HCT116 (cell line): ENCODE measurements around the gene MSRB3. TPM values are rescaled to one million over a fixed set of nuclear protein-coding genes. Genes with fewer than 3 reads are reported as not detected.

ENCODE experiments used
- ATAC-seq: fragments of 200-7000 bp; cut with Tn5 transposase; 2 replicates; pipeline ENCODE4 v1.9.1; 2020; ENCODE audit warnings: mild to moderate bottlenecking, moderate library complexity
- BruUV-seq: library from RNA; stranded (reverse); fragments of 400-500 nt; replicated peaks from 2 replicates; lab custom pipeline; 2021; lab: Mats Ljungman, UMichigan
- CTCF ChIA-PET: fragments of 300-600 bp; sonication (Branson Sonifier 250); formaldehyde crosslinking; loops from one replicate; lab custom pipeline; 2021; ENCODE audit warnings: antibody characterized with exemption; lab: Charles Lee
- POLR2A ChIA-PET: fragments of 300-600, 350-600 bp; sonication (Branson Sonifier 250); formaldehyde crosslinking; loops from one replicate; lab custom pipeline; 2021; ENCODE audit warnings: antibody characterized with exemption; lab: Charles Lee
- RAD21 ChIA-PET, 2 experiments: fragments of 300-600 bp; sonication (Branson Sonifier 250); formaldehyde crosslinking; loops; one replicate each; lab custom pipeline; 2023; ENCODE audit warnings: low total read pairs in 2 of 2; ENCODE audit not compliant: uncharacterized antibody in 2 of 2, unreplicated experiment in 2 of 2, low non-redundant PET in 1 of 2; lab: Charles Lee
- DNase-seq: peaks from one replicate; pipeline ENCODE4 v3.0.0-alpha.2; 2010; ENCODE audit warnings: low read depth, low spot score
- H2AFZ ChIP-seq: fragments of 200-600 bp; shearing (Covaris generic), sonication (generic); 2 replicates; pipeline ENCODE4 v1.6.1; 2017; ENCODE audit warnings: low read depth, mixed run types, mixed read lengths, antibody characterized with exemption, low read length; ENCODE audit not compliant: poor library complexity, severe bottlenecking
- H3K27ac ChIP-seq: 2 replicates; pipeline ENCODE4 v1.5.1; 2012; ENCODE audit warnings: low read depth, low read length
- H3K27me3 ChIP-seq: fragments of 200-600 bp; sonication (generic); 2 replicates; pipeline ENCODE4 v1.6.1; 2016; ENCODE audit warnings: mixed run types, low read length, mixed read lengths; ENCODE audit not compliant: insufficient read depth
- H3K36me3 ChIP-seq, 2 experiments: fragments of 200-500 bp in 1 of 2; fragments of 200-600 bp in 1 of 2; sonication (Bioruptor generic) in 1 of 2; sonication (generic) in 1 of 2; 2 replicates each; pipeline versions ENCODE4 v1.5.1 to v1.6.1; 2014 to 2016; ENCODE audit warnings: low read length in 2 of 2, inconsistent platforms in 1 of 2, mixed read lengths in 1 of 2, mixed run types in 1 of 2; ENCODE audit not compliant: insufficient read depth in 2 of 2, control insufficient read depth in 1 of 2
- H3K4me1 ChIP-seq, 2 experiments: fragments of 200-600 bp in 1 of 2; sonication (generic) in 1 of 2; 2 replicates each; pipeline versions ENCODE4 v1.5.1 to v1.6.1; 2012 to 2017; ENCODE audit warnings: low read length in 2 of 2, inconsistent platforms in 1 of 2, mild to moderate bottlenecking in 1 of 2, mixed read lengths in 1 of 2, mixed run types in 1 of 2, moderate library complexity in 1 of 2; ENCODE audit not compliant: insufficient read depth in 2 of 2, control insufficient read depth in 1 of 2
- H3K4me2 ChIP-seq: fragments of 200-600 bp; sonication (generic); 2 replicates; pipeline ENCODE4 v1.6.1; 2017; ENCODE audit warnings: mixed run types, low read length, mixed read lengths
- H3K4me3 ChIP-seq, 2 experiments: fragments of 200-600 bp in 1 of 2; sonication (generic) in 1 of 2; replicated peaks in 1 of 2; 2 replicates each; pipeline ENCODE4 v1.5.1; 2011 to 2016; ENCODE audit warnings: low read length in 2 of 2, control low read depth in 1 of 2, low read depth in 1 of 2, mild to moderate bottlenecking in 1 of 2, mixed read lengths in 1 of 2, mixed run types in 1 of 2
- H3K79me2 ChIP-seq: fragments of 200-600 bp; sonication (generic); 2 replicates; pipeline ENCODE4 v1.6.1; 2017; ENCODE audit warnings: mild to moderate bottlenecking, mixed run types, low read length, moderate library complexity, mixed read lengths; ENCODE audit not compliant: insufficient read depth
- H3K9ac ChIP-seq: fragments of 200-600 bp; sonication (generic); 2 replicates; pipeline ENCODE4 v1.6.1; 2016; ENCODE audit warnings: low read length, mixed read lengths
- H3K9me2 ChIP-seq: fragments of 200-600 bp; sonication (generic), shearing (Covaris generic); 2 replicates; pipeline ENCODE4 v1.6.1; 2017; ENCODE audit warnings: mixed run types, mild to moderate bottlenecking, moderate library complexity; ENCODE audit not compliant: insufficient read depth
- H3K9me3 ChIP-seq, 2 experiments: fragments of 200-500 bp in 1 of 2; fragments of 200-600 bp in 1 of 2; sonication (Bioruptor generic) in 1 of 2; sonication (generic) in 1 of 2; 2 replicates each; pipeline ENCODE4 v1.6.1; 2014 to 2017; ENCODE audit warnings: low read length in 2 of 2, mixed read lengths in 2 of 2, inconsistent platforms in 1 of 2, low read depth in 1 of 2, mild to moderate bottlenecking in 1 of 2, mixed run types in 1 of 2, moderate library complexity in 1 of 2; ENCODE audit not compliant: control insufficient read depth in 1 of 2, insufficient read depth in 1 of 2
- H4K20me1 ChIP-seq: fragments of 200-600 bp; sonication (generic), shearing (Covaris generic); 2 replicates; pipeline ENCODE4 v1.6.1; 2017; ENCODE audit warnings: mixed run types, mild to moderate bottlenecking, moderate library complexity; ENCODE audit not compliant: insufficient read depth
- CBX3 ChIP-seq: IDR thresholded peaks from 2 replicates; pipeline ENCODE4 v1.6.1; 2012; ENCODE audit warnings: low read depth
- EGR1 ChIP-seq: IDR thresholded peaks from 2 replicates; pipeline ENCODE4 v1.6.1; 2012; ENCODE audit warnings: low read depth
- ELF1 ChIP-seq: IDR thresholded peaks from 2 replicates; pipeline ENCODE4 v1.6.1; 2012; ENCODE audit warnings: low read depth, borderline replicate concordance
- EZH2phosphoT487 ChIP-seq: fragments of 200-600 bp; IDR thresholded peaks from 2 replicates; pipeline ENCODE4 v1.6.1; 2018; ENCODE audit warnings: antibody characterized with exemption, borderline replicate concordance
- POLR2A ChIP-seq: IDR thresholded peaks from 2 replicates; pipeline ENCODE4 v1.7.0; 2011; ENCODE audit warnings: borderline replicate concordance; ENCODE audit not compliant: insufficient read depth, insufficient read length; ENCODE audit errors: extremely low read depth
- POLR2AphosphoS5 ChIP-seq: IDR thresholded peaks from 2 replicates; pipeline ENCODE4 v1.6.1; 2011; ENCODE audit warnings: mild to moderate bottlenecking, low read depth, low read length, moderate library complexity
- SRF ChIP-seq: IDR thresholded peaks from 2 replicates; pipeline ENCODE4 v1.6.1; 2012; ENCODE audit warnings: low read depth
- ZNF274 ChIP-seq: fragments of 200-500 bp; sonication (Bioruptor generic); IDR thresholded peaks from 2 replicates; pipeline ENCODE4 v1.6.1; 2014; ENCODE audit warnings: mild to moderate bottlenecking, low read depth, low read length, inconsistent platforms
- intact Hi-C: fragments of 100-400 bp; cut with micrococcal nuclease; formaldehyde crosslinking; loops from 2 replicates; pipeline ENCODE4 v1.10.0; 2022
- total RNA-seq: library from RNA; stranded (reverse); gene quantifications from one replicate; pipeline ENCODE4 v1.2.1, GENCODE V29; 2021; ENCODE audit not compliant: unreplicated experiment
- TF ChIP-seq, protein P1 (sequence below): IDR thresholded peaks from 2 replicates; pipeline ENCODE4 v1.6.1; 2011; ENCODE audit warnings: mild to moderate bottlenecking, low read length, moderate library complexity; ENCODE audit not compliant: insufficient replicate concordance; ENCODE audit errors: extremely low read depth
- TF ChIP-seq, protein P2 (sequence below): IDR thresholded peaks from 2 replicates; pipeline ENCODE4 v1.6.1; 2012; ENCODE audit warnings: low read depth

Gene MSRB3
- total RNA-seq, 1 experiment from 2014 or later: 8.2 TPM

DNA sequence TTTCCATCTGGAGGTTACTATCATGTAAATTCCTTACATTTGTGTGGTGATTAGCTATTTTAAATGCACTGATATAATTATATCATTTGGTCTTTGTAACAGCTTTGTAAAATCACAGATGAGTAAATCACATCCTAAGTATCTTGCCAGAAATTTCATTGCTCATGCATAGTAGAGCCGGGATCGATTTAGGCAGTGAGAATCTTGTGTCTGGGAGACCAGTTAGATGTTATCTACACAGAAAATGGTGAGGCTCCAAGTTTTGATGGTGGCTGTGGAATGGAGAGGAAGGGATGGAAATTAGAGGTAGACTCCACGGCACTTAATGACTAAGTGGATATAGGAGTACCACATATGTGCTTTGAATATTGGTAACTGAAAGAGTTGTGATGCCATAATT lies 156.3 kb downstream of the MSRB3 start:
- CTCF ChIA-PET: no interaction called here
- no peaks in the 10 kb centered on the region for H3K9me2 ChIP-seq
- BruUV-seq: no TSS peak
- H3K4me1 ChIP-seq: peaks cover 72 to 84% of the 10 kb centered on the region in 2 experiments
- no peaks in the 10 kb centered on the region for H4K20me1 ChIP-seq
- no peak overlapping the region for H3K4me3 ChIP-seq
- no peaks in the 10 kb centered on the region for H3K36me3 ChIP-seq
- intact Hi-C loops: loop anchor here (5.0 to 10.0 kb wide), 2 partner anchors 63 to 400 kb away; no protein-coding TSS in a partner anchor
- peak overlapping the region; percentile 96 for H3K27ac ChIP-seq
- no peaks in the 10 kb centered on the region for H3K79me2 ChIP-seq
- DNase-seq (no peak), ATAC-seq (no peak)
- H3K27me3 ChIP-seq: no peaks in the 10 kb centered on the region
- no peaks in the 10 kb centered on the region for H3K9me3 ChIP-seq
- peak overlapping the region; percentile 60 for H3K9ac ChIP-seq
- POLR2A ChIA-PET: interaction anchor here (0.8 to 1.5 kb wide), 3 partner anchors 9 to 102 kb away, joined by 4 to 5 read pairs (median 4); no protein-coding TSS in a partner anchor
- H3K4me2 ChIP-seq: peak overlapping the region; percentile 56
- no peak overlapping the region for H2AFZ ChIP-seq
- TF ChIP-seq, protein P1, sequence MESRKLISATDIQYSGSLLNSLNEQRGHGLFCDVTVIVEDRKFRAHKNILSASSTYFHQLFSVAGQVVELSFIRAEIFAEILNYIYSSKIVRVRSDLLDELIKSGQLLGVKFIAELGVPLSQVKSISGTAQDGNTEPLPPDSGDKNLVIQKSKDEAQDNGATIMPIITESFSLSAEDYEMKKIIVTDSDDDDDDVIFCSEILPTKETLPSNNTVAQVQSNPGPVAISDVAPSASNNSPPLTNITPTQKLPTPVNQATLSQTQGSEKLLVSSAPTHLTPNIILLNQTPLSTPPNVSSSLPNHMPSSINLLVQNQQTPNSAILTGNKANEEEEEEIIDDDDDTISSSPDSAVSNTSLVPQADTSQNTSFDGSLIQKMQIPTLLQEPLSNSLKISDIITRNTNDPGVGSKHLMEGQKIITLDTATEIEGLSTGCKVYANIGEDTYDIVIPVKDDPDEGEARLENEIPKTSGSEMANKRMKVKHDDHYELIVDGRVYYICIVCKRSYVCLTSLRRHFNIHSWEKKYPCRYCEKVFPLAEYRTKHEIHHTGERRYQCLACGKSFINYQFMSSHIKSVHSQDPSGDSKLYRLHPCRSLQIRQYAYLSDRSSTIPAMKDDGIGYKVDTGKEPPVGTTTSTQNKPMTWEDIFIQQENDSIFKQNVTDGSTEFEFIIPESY: no peak
- no peak for TF ChIP-seq CBX3
- no peak for TF ChIP-seq EGR1
- no peak for TF ChIP-seq POLR2AphosphoS5
- TF ChIP-seq, protein P2, sequence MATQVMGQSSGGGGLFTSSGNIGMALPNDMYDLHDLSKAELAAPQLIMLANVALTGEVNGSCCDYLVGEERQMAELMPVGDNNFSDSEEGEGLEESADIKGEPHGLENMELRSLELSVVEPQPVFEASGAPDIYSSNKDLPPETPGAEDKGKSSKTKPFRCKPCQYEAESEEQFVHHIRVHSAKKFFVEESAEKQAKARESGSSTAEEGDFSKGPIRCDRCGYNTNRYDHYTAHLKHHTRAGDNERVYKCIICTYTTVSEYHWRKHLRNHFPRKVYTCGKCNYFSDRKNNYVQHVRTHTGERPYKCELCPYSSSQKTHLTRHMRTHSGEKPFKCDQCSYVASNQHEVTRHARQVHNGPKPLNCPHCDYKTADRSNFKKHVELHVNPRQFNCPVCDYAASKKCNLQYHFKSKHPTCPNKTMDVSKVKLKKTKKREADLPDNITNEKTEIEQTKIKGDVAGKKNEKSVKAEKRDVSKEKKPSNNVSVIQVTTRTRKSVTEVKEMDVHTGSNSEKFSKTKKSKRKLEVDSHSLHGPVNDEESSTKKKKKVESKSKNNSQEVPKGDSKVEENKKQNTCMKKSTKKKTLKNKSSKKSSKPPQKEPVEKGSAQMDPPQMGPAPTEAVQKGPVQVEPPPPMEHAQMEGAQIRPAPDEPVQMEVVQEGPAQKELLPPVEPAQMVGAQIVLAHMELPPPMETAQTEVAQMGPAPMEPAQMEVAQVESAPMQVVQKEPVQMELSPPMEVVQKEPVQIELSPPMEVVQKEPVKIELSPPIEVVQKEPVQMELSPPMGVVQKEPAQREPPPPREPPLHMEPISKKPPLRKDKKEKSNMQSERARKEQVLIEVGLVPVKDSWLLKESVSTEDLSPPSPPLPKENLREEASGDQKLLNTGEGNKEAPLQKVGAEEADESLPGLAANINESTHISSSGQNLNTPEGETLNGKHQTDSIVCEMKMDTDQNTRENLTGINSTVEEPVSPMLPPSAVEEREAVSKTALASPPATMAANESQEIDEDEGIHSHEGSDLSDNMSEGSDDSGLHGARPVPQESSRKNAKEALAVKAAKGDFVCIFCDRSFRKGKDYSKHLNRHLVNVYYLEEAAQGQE: no peak
- no peak for TF ChIP-seq EZH2phosphoT487
- TF ChIP-seq ZNF274: no peak
- no peak for TF ChIP-seq SRF
- no peak for TF ChIP-seq POLR2A
- no peak for TF ChIP-seq ELF1
- RAD21 ChIA-PET: no interaction called here
